GM18861 (cell line): Measurements from ENCODE around the gene TRIO.

ENCODE experiments used
- ATAC-seq: cut with Tn5 transposase; IDR thresholded peaks from one replicate; pipeline ENCODE4 v1.9.1; 2021; ENCODE audit not compliant: unreplicated experiment

TRIO gene

DNA sequence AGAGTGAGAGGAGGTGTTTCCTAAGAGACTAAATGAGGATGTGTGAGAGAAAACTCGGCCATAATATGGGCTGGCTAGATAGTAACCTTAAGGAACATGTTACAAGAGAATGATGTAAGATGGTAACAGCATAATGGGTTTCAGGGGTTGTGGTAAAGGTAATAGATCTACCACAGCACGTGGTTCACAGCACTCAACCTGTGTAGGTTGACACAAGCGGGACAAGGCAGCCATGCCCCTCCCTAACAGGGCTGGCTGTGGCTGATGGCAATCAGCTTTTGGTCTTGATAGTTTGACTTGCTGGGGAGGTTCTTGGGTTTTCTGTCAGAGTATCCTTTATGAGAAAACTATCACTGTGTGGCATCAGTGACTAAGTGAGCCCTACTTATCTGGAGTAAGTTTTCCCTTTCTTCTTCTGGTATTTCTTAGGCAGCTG is 138.6 kb downstream of the TRIO start:
- ATAC-seq, result peak; percentile 58

DNA sequence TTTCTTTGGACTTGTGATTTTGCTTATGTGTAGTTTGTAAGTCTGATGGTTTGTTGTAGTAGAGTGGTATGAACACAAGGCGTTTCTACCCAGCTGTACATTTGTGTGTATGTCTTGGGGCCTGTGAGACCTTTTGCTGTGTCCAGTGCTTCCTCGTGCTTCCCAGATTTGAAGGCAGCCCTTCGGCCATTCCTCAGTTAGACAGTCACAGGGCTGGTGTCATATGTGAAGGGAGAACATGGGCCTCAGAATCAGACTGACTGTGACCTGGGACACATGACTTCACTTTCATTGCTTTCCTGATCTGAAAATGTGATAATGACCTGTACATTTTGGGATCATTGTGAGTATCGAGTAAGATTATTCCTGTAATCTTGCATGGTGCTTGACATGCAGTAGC is 140.0 kb downstream of the TRIO start:
- ATAC-seq, result no peak

DNA sequence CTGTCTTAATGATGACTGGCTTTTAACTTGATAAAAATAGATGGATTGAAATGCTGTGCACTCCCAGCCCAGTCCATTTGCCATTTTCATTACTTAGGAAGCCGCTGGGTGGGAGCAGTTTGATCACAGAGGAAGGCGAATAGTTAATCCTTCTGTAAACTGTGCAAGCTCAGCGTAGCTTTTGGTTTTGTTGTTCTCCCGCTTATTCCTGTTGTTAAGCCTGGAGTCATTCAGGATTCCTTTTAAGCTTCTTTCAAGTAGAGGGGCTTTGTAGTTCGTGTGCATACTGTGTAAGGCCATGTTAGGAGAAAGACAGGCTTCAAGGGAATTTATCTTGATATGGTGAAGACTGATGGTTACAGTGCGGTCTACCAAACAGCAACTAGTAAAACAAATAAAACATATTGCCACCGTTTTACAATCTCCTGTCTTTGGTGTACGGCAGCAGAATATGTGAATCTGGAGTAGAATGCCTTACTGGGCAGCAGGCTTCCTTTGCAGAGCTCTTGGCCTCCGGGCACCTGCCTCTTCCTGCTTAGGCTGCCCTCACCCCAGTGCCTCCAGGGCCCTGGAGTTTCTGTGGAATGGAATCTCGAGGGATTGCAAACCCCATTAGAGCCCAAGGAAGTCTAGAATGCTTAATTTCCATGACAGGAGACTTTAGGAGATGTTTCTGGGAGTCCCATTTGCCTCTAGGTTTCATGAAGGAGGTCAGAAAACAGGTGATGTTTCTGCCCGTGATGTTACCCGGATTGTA is 141.4 kb downstream of the TRIO start:
- no peak for ATAC-seq

DNA sequence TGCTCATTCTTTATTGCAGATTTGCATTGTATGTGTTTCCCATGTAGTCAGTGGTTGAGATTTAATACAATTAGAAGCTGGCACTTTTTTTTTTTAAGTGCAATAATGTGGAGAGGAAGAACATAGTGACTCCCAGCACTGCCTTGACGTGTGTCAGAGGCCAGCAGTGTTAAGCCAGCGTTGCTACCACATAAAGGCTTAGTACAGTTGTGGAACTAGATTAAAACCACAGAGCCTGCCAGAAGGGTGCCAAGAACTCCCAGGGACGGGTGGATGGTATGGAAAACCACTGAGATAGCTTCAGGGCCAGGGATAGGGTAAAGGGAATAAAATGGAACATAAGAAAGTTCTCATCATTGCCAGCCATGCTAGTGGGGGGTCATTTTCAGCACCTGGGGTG is 142.9 kb downstream of the TRIO start:
- ATAC-seq, result no peak

DNA sequence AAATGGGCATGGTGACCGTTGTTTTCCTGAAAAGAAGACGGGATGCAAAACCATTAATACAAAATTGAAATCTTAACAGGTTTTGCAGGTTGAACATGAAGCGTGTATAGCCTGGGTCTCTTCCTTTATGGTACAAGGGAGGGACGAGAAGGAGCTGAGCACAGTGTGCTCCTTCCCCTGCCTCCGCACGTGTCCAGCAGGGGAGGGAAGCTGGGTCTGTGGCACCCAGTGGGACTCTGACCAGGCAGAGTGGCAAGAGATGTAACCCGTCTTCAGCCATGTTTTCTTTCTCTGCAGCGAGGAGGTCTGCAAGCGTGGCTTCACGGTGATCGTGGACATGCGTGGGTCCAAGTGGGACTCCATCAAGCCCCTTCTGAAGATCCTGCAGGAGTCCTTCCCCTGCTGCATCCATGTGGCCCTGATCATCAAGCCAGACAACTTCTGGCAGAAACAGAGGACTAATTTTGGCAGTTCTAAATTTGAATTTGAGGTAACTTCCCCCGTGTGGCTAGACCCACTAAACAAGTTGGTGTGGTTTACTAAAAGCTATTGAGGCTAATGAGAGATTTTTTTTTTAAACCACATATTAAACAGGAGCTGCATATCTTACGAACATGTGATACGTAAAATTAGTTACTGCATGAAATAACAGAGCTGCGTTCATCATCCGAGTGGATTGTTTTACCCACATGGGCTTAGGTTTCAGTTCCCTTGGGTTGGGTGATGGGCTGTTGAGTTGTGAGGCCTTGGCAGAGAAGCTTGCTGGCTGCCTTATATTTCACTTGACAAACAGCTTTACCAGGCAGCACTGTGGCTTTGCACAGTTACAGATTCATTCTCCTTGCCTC is 143.7 kb downstream of the TRIO start:
- ATAC-seq, result peak; percentile 92

DNA sequence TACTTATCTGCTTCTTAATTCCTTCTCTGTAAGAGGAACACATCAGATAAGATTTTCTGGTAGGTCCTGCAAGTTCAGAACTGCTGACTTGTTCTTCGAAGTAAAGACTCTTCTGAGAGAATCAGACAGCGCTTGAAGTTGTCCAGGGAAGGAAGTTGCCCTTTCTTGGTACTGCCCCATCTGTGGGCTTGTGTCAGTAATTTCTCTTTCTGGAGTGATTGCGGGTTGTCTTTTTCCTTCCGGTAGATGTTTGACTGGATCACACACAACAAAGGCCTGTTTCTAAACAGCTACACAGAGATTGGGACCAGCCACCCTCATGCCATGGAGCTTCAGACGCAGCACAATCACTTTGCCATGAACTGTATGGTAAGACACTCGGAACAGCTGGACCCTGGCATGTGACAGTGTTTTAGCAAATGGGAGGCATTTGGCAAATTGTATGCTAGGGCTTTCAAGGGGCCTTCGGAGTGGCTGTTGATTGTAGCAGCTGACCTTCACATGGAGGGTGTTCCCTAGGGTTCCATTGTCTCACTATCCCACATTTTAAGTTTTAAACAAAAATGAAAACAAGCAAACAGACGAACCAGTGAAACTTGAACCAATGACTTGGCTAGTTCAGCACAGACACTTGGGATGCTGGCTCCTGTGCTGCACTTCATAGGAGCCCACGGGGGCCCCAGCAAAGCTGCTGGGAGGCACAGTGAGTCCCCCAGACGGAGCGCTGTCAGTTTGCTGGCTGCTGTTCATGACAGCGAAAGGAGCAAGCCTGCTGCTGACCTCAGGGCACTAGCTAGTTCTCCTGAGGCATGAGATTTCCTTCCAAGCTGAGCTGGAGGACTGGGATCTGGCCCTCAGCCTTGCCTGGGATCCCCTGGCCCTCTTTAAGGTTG is 149.9 kb downstream of the TRIO start:
- no peak for ATAC-seq

DNA sequence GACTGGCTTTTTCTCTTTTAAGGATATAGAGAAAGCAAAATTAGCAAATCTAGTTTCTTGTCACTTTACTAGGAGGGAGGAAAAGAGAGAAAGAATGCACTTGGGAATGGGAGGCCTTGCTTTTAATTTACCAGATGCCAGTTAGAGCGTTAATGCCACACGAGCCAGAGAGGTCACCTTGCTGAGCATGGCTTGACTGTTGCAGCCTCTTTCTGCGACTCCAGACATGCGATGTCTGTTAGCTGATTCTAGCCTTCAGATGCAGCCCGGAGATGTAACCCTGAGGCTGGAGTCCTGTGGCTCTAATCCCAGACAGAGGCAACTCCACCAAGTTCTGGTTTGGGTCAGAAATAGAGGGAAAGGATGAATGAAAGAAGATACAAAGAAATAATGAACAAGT is 152.5 kb downstream of the TRIO start:
- ATAC-seq, result no peak

DNA sequence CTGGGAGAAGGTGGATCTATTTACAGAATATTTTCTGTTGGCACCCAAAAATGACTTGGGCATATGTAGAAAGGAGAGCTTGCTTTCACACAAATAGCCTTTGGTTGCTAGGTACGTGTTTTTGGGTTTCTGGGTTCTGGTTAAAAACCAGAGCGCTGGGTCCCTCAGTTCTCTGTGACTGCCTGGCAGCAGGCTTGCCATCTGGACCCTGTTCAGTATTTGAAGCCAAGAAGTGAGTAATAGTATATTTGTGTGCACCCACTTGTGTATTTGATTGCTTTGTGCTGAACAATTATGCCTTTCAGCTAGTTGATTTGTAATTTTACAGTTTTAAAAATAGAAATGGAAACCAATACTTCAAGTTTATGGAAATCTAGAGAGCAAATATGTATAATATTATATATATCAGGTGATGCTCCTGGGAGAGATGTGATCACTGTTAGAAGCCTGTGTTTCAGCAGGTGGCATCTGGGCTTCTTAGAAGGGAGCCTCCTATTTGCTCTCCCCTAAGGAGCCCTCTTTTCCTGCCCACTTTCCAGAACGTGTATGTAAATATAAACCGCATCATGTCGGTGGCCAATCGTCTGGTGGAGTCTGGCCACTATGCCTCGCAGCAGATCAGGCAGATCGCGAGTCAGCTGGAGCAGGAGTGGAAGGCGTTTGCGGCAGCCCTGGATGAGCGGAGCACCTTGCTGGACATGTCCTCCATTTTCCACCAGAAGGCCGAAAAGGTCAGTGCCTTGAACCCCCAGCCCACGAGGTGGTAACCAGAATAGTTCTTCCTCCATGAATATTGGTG is 153.6 kb downstream of the TRIO start:
- no peak for ATAC-seq

DNA sequence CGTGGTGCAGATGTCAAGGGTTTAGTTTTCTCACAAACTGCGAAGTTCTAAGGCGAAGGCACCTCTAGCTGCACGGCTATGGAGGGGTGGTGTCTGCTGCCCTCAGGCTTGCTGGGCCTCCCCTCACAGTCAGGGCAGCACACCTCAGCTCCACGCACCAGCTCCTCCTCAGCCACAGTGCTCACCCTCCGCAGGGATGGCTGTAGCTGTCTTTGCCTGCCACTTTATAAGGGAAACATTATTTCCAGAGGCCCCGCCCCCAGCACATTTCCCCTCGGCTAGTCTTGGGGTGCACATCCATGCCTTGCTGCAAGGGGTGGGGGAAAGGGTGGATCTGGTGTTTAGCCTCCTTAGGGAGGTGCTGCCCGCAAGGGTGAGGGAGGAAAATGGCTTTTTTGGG is 154.6 kb downstream of the TRIO start:
- no peak for ATAC-seq

DNA sequence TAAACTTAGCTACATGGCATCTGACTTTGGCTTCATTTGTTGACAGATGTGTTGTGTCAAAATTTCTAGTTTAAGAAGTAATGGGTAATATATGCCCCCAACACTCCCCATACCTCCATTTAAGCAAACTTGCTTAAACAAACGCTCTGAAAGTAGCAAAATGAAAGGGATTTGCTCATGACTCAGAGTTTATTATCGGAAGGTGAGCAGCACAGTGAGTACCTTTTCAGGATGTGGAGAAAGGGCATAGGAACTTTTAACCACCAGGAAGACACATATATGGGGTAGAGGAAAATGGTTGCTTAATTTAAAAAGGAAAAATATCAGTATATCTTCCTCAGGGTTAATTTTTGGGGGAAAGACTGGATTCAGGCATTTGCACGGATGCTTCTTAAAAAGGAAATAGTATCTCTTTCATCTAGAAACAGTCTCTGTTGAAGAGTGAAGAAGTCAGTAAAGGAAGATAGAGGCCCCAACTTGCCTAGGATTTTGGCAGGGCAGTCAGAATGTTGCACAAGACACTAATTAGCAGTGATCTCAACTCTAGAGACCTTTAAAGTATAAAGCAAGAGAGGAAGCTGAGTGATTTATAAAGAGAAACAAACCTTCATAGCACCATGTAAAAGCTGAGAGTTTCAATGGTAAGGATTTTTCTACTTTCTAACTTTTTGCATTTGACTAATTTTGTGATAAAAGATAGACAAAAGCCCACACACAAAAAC is 155.1 kb downstream of the TRIO start:
- ATAC-seq, result no peak

DNA sequence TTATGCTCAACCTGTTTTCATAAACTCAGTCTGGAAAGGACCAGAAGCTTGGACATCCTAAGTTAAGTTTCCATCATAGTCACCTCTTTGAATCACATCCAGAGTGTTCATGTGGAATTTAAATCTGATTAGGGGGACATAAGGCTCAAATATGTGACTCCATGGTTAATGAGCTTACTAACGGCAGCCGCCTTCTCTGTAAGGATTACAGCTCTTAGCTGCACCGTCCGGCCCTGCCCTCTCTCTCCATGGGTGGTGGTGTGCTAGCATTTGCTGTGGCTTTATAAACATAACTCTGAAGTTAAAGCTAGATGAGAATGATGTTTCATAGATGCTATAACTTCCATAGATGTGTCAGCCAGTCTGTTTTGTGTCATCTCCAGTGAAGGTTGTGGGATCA is 156.5 kb downstream of the TRIO start:
- no peak for ATAC-seq

DNA sequence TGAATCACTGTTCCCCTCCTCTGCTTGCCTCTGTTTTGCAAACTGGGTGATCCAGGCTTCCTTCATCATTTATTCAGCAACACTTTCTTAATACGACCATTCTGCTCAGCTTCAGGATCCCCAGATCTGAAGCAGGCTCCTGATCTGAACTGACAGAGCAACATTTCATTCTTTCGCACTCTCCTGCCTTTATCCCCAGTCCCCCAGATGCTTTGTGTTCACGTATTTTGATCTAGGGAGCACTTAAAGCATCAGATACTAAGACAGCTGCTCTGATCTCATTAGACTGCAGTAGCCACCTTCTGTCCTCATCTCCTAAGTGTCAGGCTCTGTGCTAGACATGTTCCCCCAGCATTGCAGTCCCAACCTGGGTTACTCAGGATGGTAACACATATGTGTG is 158.0 kb downstream of the TRIO start:
- no peak for ATAC-seq

DNA sequence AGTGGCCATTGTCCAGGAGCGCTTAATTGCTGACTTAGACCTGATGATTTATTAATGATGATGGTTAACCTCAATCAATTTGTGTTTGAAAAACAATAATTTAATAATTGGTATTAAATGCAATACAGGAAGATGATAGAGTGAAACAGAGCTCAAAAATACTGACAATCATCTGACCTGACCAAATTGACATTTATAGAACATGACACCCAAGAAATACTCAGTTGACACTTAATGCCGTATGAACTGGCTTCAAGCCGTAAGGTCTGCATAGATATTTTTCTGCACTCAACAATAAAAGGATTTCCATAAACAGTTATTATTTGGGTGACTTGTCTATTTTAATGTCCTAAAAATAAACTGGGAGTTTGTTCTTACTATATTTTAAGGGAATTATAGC is 159.2 kb downstream of the TRIO start:
- ATAC-seq, result no peak

DNA sequence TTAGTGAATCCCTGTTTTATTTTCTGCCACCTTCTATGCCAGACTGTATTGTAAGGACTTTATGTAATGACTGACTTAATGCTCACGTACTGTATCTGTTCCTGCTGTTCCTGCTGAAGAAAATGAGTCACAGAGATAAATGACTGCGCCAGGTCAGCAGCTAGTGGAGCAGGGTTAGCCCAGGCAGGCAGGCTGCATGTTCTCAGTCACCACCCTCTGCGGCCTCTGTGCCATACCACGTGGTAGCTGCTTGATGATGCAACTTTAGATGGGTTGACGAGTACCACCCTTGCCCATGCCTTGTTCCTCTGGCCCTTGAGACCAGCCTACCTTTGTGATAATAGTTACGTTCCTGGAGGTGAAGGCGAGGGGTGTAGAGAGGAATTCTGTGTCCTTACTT is 161.9 kb downstream of the TRIO start:
- no peak for ATAC-seq

DNA sequence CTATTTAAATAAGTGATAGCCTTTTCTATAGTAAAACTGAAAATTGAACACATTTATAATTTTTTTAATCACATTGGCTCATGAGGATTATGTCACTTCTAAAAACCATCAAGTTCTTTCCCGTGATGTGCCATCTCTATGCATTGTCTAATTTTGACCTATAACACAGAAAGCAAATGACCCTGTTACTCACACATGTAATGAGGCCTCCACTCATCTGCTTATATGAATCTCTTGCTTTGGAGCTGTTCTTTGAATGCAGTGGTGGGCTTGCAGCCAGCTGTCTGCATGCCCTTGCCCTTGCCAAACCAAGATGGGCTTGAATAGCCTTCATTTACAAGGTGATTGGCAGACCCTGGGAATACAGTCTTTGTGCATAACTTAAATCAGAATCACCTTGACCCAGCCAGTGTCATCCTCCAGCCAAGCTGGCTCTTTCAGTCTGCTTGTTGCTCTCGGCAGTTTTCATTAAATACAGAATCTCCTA is 163.2 kb downstream of the TRIO start:
- ATAC-seq, result no peak

DNA sequence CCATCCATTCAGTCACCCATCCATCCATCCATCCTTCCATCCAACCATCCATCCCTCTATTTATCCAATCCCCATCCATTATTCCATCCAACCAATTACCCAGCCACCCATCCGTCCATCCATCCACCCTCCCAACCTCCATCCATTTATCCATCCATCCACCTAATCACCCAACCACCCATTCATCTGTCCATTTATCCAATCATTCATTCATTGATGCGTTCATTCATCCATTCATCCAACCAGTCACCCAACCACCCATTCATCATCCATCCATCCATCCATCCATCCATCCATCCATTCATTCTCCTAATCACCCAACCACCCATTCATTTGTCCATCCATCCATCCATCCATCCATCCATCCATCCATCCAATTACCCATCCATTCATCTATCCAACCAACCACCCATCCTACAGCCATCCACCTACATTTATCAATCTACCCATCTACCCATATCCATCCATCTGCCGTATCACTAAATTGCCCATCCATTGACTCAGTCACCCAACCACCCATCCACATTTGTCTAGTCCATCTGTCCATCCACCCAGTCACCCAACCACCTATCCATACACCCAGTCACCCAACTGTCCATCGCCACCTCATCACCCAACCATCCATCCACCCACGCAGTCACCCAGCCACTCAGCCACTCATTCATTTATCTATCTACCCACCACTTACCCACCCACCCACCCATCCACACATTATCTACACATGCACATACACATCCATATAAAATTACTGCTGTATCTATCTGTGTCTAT is 165.4 kb downstream of the TRIO start:
- ATAC-seq, result no peak

DNA sequence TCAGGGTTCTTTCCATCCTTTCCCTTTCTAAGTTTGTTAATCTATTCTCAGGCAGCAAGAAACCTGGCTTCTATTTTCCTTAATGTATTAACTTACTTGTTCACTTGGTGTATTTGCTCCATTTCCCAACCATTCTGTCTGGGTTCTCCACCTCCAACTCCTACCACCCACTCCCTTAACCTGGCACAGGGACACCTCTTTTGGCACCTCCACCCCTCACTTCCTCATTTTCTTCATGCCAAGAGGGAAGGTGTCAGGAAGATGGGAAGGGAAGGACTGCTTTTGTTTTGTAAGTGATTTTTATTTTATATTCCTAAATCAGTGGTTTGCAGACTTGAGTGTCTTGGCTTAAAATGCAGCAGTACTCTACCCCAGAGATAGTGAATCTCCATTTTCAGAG is 166.1 kb downstream of the TRIO start:
- ATAC-seq, result no peak

DNA sequence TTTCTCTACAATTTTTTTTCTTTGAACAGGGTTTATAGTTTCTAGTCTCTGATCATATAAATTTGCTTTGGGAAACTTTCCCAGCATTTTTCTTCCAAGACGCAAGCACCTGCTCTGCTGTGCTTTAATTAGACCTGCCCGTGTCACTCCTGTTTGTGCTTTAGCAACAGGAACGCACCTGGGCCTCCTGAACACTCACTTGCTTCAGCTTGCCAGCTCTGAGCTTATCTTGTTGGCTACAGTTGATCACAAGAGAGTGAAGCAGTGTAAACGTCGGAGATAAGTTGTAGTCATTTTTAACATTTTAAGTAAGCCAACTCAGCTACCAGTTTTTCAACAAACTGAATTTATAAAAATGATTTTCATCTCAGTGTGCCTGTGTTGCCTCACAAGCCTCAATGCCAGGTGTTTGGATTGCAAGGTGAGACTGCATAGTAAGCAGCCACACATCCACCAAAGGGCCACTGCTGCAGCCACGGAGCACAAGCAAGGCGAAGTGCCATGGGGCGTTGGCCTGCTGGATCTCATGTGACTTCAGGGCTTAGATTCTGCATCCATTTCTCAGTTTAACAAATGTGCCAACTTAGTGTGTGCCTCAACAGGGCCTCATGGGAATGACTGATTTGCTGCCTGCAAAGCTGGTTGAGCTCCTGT is 166.9 kb downstream of the TRIO start:
- ATAC-seq, result no peak

DNA sequence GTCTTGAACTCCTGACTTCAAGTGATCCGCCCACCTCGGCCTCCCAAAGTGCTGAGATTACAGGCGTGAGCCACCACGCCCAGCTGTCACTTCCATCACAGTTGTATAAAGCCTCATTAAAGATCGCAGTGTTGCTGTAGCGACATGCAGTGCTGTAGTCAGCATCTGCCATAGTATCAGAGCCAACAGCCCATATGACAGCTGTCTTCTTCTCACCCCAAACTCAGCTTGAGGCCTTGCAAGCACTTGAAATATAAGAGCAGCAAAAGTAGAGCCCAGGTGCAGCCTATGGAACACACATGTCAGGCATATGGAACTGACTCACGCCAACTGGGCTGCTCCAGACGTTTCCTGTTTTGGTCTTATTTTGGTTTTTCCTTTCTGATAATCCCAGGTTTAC is 167.8 kb downstream of the TRIO start:
- no peak for ATAC-seq
